Stimulated activated memory B cell treated with anti-CD40 and anti-IgM and Interleukin-4, amounts not matched to agents 10 μg/mL and 1 μg/mL and 100 μg/mL, for 72 hours (primary cell): Measurements from ENCODE around the gene CYB5D1.
"Not testable (repeated sequence)": the region's sequence is repeated elsewhere in the genome, so short reads cannot be mapped to it uniquely, and the experiment has no call there.

Experiments
- ATAC-seq: fragments of 150-1000 bp; cut with Tn5 transposase; 2 replicates; pipeline ENCODE4 v1.10.0; 2021
- H3K27ac Mint-ChIP-seq: one replicate; pipeline ENCODE4 v1.8.0; 2022; ENCODE audit warnings: mild to moderate bottlenecking, mixed read lengths
- H3K27me3 Mint-ChIP-seq: one replicate; pipeline ENCODE4 v1.8.0; 2022; ENCODE audit warnings: mixed read lengths
- H3K36me3 Mint-ChIP-seq: one replicate; pipeline ENCODE4 v1.8.0; 2022; ENCODE audit warnings: mixed read lengths
- H3K4me1 Mint-ChIP-seq: one replicate; pipeline ENCODE4 v1.8.0; 2022; ENCODE audit warnings: mixed read lengths
- H3K4me3 Mint-ChIP-seq: one replicate; pipeline ENCODE4 v1.8.0; 2022; ENCODE audit warnings: mild to moderate bottlenecking, moderate library complexity, mixed read lengths
- H3K9me3 Mint-ChIP-seq: one replicate; pipeline ENCODE4 v1.8.0; 2022; ENCODE audit warnings: mixed read lengths

Gene CYB5D1, protein sequence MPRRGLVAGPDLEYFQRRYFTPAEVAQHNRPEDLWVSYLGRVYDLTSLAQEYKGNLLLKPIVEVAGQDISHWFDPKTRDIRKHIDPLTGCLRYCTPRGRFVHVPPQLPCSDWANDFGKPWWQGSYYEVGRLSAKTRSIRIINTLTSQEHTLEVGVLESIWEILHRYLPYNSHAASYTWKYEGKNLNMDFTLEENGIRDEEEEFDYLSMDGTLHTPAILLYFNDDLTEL

DNA sequence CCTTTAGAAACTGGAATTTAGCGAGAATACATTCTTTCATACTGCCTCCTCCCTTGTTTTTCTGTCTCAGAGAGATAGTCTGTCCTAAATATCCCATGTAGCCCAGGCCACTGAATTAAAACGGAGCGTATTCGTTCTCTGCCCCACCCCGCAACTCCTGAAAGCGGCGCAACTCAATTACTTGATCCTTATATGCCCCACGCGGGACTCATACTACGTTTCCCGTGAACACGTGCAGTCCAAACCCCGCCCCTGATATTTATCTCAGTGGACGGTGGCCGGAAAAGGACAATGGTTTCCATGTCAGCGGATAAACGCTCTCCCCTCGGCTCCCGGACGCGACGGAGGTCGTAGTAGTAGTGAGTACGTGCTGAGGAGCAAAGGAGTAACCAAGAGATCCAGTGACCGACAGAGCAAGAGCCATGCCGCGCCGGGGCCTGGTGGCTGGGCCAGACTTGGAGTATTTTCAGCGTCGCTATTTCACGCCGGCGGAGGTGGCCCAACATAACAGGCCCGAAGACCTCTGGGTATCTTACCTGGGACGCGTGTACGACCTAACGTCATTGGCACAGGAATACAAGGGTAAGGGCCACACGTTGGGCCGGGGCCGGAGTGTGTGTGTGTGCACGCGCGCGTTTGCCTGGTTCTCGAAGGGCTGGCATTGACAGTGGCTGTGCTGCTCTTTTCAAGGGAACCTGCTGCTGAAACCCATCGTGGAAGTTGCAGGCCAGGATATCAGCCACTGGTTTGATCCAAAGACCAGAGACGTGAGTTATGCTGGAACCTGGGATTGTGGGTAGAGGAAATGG, at the start of gene CYB5D1:
Gene CYB5D1, plus strand, starts transcription at position 291 of the 809 bp plus-strand sequence. Its CDS starts 132 bp downstream, at position 423.
- H3K27ac Mint-ChIP-seq = no peak within 1 kb of the TSS
- H3K4me1 Mint-ChIP-seq = peaks cover 6% of the 10 kb centered on the region
- no peak within 1 kb of the TSS for H3K4me3 Mint-ChIP-seq
- no peaks in the 10 kb centered on the region for H3K27me3 Mint-ChIP-seq
- no peaks in the 10 kb centered on the region for H3K9me3 Mint-ChIP-seq
- peaks cover 16% of the 10 kb centered on the region for H3K36me3 Mint-ChIP-seq
- peak; percentile 74 for ATAC-seq

DNA sequence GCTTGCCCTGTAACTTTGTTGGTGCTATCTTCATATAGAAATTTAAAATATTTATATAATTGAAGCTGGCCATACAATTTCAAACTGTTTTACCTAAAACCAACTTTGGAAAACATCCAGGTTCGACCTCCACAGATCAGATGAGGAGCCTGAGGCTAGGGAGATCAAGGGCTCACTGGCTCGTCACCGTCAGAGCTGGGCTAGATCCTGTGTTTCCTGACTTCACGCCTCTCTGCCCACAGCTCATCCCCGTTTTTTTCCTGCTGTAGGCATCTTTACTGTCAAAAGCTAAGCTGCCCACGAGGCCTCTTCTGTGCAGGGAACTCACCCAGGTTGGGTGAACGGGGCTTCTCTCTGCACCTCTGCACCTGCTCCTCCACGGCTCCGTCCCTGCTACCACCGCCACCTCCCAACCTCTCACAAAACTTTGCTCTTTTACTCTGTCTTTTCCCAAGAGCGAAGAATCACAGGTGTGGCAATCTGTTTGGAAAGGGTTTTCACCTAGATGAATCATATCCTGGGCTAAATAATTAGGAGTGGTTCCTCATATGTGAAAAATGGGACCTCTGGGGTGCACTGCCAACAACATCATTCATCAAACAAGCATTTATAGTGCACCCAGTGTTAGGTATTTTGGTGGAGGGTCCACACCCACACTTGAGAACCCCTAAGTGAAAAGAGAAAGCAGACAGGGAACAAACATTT, 48.6 kb upstream of the CYB5D1 start:
- Mint-ChIP-seq H3K4me3 (no peak overlapping the region), H3K27me3 (peaks cover 45% of the 10 kb centered on the region), H3K4me1 (peaks cover 6% of the 10 kb centered on the region), H3K9me3 (no peaks in the 10 kb centered on the region), H3K27ac (no peak overlapping the region), H3K36me3 (no peaks in the 10 kb centered on the region)
- ATAC-seq = no peak

DNA sequence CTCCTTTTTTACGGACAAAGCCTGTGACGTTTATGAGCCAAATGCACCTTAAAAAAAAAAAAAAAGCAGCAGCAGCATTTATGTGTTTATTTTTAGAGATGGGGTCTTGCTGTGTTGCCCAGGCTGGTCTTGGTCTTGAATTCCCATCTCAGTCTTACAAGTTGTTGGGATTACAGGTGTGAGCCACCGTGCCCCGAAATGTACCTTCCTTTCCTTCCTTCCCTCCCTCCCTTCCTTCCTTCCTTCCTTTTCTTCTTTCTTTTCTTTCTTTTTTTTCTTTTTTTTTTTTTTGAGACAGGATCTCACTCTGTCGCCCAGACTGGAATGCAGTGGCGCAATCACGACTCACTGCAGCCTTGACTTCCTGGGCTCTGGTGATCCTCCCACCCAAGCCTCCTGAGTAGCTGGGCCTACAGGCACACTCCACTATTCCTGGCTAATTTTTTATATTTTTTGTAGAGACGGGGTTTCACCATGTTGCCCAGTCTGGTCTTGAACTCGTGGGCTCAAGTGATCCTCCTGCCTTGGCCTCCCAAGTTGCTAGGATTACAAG, 47.9 kb upstream of the CYB5D1 start:
- H3K4me1 Mint-ChIP-seq, H3K9me3 Mint-ChIP-seq, H3K36me3 Mint-ChIP-seq, H3K4me3 Mint-ChIP-seq, ATAC-seq, H3K27ac Mint-ChIP-seq: not testable (repeated sequence)
- H3K27me3 Mint-ChIP-seq = peaks cover 39% of the 10 kb centered on the region

DNA sequence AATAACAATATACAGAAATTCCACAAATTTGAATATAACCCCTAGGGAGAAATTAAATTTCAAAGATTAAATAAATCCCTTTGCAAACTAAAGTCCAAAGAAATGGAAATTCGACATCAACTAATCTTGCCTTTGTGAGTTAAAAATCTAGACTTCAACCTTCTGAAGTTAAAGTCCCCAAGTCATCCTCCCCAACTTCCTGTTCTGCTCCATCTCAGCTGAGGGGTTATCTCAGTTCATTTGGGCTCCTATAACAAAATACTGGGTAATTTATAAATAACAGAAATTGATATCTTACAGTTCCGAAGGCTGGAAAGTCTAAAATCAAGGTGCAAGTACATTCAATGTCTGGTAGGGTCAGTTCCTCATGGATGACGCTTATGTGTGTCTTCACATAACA, 46.6 kb upstream of the CYB5D1 start:
- Mint-ChIP-seq H3K27me3 (peaks cover 35% of the 10 kb centered on the region), H3K4me1 (peaks cover 6% of the 10 kb centered on the region), H3K36me3 (no peaks in the 10 kb centered on the region), H3K4me3 (no peak overlapping the region), H3K27ac (no peak overlapping the region), H3K9me3 (no peaks in the 10 kb centered on the region)
- no peak for ATAC-seq

DNA sequence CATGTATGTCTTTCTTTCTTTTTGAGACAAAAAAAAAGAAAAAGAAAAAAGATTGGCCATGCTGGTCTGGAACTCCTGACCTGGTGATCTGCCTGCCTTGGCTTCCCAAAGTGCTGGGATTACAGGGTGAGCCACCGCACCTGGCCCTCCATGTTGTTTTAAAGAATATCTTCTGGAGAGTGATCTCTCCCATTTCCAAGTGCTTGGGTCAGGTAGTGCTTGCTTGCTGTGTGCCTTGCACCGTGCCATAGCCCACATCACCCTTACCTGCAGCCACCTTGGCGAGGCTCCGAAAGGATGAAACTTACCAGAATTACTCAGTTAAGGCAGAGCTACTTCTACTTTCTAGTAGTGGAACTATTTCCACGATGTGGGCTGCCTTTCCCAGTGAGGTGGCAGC, 42.8 kb upstream of the CYB5D1 start:
- no peaks in the 10 kb centered on the region for H3K36me3 Mint-ChIP-seq
- no peaks in the 10 kb centered on the region for H3K4me1 Mint-ChIP-seq
- H3K9me3 Mint-ChIP-seq = no peaks in the 10 kb centered on the region

DNA sequence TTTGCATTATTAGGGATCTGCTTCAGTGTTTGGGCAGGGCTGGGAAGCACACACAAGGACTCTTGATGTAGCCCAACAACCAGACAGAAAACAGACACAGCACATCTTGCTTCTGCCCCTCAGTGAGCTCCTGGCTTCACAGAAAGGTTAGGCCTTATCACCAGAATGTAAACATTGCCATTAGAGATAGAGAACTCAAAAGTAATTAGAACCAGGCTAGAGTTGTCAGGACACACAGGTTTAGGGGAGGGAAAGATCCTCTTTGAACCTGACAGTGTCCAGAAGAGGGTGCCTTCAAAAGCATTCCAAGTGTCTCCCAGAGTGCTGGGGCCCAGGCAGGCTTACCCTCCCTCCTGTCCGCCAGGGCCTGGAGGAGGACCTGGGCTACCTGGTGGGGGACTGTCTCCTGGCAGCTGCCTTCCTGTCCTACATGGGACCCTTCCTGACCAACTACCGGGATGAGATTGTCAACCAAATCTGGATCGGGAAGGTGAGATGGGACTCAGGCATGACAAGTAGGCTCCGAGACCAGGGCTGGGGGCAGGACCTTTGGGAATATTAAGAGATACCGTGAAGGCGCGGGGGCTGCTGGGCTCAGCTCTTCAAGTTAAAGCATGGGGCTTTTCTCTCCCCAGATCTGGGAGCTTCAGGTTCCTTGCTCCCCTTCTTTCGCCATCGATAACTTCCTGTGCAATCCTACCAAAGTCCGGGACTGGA, 40.7 kb upstream of the CYB5D1 start:
- Mint-ChIP-seq H3K36me3 (no peaks in the 10 kb centered on the region), H3K4me1 (no peaks in the 10 kb centered on the region), H3K4me3 (no peak overlapping the region), H3K27ac (no peak overlapping the region), H3K27me3 (no peaks in the 10 kb centered on the region), H3K9me3 (no peaks in the 10 kb centered on the region)
- no peak for ATAC-seq

More for the DNA sequence above, 42.8 kb upstream of the CYB5D1 start:
- H3K4me3 Mint-ChIP-seq = no peak overlapping the region
- ATAC-seq = no peak
- peaks cover 7% of the 10 kb centered on the region for H3K27me3 Mint-ChIP-seq
- H3K27ac Mint-ChIP-seq = no peak overlapping the region

DNA sequence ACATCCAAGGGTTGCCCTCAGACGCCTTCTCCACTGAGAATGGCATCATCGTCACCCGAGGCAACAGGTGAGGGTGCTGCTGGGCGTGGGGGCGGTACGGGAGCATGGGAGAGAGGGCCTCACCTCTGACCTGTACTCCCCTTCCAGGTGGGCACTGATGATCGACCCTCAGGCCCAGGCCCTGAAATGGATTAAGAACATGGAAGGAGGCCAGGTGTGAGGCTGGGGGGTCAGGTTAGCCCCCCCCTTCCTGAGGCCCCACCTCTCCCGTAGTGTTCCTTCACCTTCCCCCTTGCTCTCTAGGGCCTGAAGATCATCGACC, 40.2 kb upstream of the CYB5D1 start:
- Mint-ChIP-seq H3K36me3 (no peaks in the 10 kb centered on the region), H3K4me1 (peaks cover 4% of the 10 kb centered on the region), H3K27ac (no peak overlapping the region), H3K27me3 (no peaks in the 10 kb centered on the region), H3K4me3 (no peak overlapping the region), H3K9me3 (no peaks in the 10 kb centered on the region)
- peak; percentile 34 for ATAC-seq

DNA sequence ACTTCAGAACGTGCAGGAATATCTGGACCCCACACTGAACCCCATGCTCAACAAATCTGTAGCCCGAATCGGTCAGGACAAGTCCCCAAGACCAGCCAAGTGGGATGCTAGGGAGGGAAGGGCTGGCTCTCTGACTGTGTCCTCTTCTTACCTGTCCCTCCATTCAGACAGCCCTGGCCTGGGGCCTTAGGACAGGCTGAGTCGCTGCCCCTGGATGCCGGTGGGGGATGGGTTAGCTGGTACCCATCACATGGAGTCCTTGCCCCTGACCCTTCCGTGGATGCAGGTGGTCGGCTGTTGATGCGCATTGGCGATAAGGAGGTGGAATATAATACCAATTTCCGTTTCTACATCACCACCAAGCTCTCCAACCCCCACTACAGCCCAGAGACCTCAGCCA, 39.8 kb upstream of the CYB5D1 start:
- H3K36me3 Mint-ChIP-seq = no peaks in the 10 kb centered on the region
- H3K27me3 Mint-ChIP-seq = no peaks in the 10 kb centered on the region
- no peak for ATAC-seq

DNA sequence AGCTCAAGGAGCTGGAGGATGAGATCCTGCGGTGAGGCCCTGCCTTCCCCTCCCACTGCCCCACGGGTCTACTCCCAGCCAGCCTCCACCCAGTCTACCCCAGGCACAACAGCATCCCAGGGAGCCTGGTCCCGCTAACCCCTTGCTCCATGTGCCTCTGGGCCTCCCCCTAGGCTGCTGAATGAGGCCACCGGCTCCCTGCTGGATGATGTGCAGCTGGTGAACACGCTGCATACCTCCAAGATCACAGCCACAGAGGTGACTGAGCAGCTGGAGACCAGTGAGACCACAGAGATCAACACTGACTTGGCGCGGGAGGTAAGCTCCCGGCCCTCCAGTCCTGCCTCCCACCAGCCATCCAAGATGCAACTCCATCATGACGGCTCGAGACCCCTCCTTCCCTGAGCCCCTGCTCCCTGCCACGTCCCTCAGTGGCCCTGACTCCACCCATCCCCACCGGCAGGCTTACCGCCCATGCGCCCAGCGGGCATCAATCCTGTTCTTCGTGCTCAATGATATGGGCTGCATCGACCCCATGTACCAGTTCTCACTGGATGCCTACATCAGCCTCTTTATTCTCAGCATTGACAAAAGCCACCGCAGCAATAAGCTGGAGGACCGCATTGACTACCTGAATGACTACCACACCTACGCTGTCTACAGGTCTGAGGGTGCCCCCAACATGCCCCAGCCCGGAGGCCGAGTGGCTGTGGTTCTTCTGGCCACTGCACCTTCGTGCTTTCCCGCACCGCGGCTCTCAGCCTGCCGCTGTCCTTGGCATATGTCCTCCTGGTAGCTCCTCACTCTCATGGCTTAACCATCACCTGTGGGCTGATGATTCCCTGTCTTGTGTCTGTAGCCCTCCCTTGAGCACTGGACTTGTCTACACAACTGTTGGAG, 38.8 kb upstream of the CYB5D1 start:
- no peak overlapping the region for H3K27ac Mint-ChIP-seq
- H3K9me3 Mint-ChIP-seq = no peaks in the 10 kb centered on the region
- no peak for ATAC-seq
- no peak overlapping the region for H3K4me3 Mint-ChIP-seq
- H3K27me3 Mint-ChIP-seq = peaks cover 5% of the 10 kb centered on the region
- peaks cover 6% of the 10 kb centered on the region for H3K4me1 Mint-ChIP-seq
- H3K36me3 Mint-ChIP-seq = no peaks in the 10 kb centered on the region

More for the DNA sequence above, 39.8 kb upstream of the CYB5D1 start:
- Mint-ChIP-seq H3K9me3 (no peaks in the 10 kb centered on the region), H3K27ac (no peak overlapping the region), H3K4me3 (no peak overlapping the region), H3K4me1 (peaks cover 6% of the 10 kb centered on the region)

DNA sequence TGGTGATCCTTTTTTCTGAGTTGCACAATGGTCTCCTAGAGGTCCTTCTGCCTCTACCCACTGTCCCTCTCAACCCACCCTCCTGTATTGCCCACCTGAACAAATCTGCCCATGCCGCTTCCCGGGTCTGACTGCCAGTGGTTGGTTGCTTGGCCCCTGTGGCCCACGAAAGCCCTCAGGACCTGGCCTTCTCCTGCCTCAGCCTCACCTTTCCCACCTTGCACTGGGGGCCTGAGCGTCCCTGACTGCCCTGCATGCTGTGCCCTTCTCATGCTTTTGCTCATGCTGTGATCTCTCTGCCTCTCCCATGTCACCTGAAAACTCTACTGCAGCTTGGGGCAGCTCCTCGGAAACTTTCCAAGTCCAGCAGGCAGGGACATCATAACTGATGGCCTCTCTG, 37.6 kb upstream of the CYB5D1 start:
- Mint-ChIP-seq H3K27me3 (peaks cover 14% of the 10 kb centered on the region), H3K4me3 (no peak overlapping the region), H3K9me3 (no peaks in the 10 kb centered on the region), H3K36me3 (no peaks in the 10 kb centered on the region), H3K27ac (no peak overlapping the region), H3K4me1 (peaks cover 6% of the 10 kb centered on the region)
- no peak for ATAC-seq

DNA sequence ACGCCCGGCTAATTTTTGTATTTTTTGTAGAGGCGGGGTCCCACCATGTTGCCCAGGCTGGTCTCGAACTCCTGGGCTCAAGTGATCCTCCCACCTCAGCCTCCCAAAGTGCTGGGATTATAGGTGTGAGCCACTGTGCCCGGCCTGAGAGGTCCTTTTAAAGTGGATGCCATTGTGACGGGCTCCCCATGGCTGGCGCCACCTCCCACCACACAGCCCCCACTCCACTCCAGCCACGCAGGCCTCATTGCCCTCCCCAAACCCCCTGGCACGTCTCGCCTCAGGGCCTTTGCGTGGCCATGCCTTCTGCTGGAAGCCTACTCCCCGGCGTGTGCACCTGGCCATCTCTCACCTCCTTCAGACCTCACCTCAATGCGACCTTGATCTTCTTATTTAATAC, 35.7 kb upstream of the CYB5D1 start:
- no peak overlapping the region for H3K27ac Mint-ChIP-seq
- no peak overlapping the region for H3K4me3 Mint-ChIP-seq
- H3K27me3 Mint-ChIP-seq = peaks cover 14% of the 10 kb centered on the region
- no peaks in the 10 kb centered on the region for H3K9me3 Mint-ChIP-seq
- no peak for ATAC-seq
- H3K36me3 Mint-ChIP-seq = no peaks in the 10 kb centered on the region
- H3K4me1 Mint-ChIP-seq = peaks cover 6% of the 10 kb centered on the region

DNA sequence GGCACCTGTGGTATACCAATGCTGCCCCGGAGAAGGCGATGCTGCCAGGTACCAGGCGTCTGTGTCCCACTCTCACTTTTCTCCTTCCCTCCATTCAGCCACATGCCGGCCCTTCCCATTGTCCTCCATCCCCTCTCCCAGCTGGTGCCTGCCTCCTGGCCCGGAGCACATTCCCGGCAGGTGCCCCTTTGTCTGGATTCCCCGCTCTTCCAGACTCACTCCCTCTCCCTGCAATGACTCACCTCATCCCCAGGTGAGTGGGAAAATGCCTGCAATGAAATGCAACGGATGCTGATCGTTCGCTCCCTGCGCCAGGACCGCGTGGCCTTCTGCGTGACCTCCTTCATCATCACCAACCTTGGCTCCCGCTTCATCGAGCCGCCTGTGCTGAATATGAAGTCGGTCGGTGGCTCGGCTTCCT, 34.2 kb upstream of the CYB5D1 start:
- no peak for ATAC-seq
- H3K36me3 Mint-ChIP-seq = no peaks in the 10 kb centered on the region
- H3K9me3 Mint-ChIP-seq = no peaks in the 10 kb centered on the region
- no peak overlapping the region for H3K27ac Mint-ChIP-seq
- H3K27me3 Mint-ChIP-seq = peaks cover 14% of the 10 kb centered on the region
- no peak overlapping the region for H3K4me3 Mint-ChIP-seq
- H3K4me1 Mint-ChIP-seq = peaks cover 6% of the 10 kb centered on the region

DNA sequence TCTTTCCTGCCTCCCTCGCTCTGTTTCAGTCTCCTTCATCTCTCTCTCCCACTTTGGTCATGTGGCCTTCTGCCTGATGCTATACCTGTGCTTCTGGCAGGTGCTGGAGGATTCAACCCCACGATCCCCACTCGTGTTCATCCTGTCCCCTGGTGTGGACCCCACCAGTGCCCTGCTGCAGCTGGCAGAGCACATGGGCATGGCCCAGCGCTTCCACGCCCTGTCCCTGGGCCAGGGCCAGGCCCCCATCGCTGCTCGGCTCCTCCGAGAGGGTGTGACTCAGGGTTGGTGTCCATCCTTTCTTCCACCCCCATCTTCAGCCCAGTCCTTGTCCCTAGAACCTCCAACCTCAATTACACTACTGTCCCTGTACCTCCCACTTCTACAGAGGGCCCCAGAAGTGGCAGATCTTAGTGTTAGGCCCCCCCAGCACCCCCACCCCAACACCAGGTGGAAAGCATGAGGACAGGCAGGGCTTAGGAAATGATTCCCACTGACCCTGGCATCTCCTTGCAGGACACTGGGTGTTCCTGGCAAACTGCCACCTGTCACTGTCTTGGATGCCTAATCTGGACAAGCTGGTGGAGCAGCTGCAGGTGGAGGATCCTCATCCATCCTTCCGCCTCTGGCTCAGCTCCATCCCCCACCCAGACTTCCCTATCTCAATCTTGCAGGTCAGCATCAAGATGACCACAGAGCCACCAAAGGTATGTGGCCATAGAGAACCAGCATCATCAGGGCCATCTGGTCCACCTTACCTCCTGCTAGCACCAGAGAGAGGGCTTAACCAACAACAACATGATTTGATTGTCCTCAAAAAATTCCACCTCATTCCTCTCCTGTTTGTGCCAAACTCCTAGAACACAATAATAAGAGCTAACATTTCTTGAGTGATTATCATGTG, 33.5 kb upstream of the CYB5D1 start:
- no peak overlapping the region for H3K27ac Mint-ChIP-seq
- H3K9me3 Mint-ChIP-seq = no peaks in the 10 kb centered on the region
- H3K27me3 Mint-ChIP-seq = peaks cover 14% of the 10 kb centered on the region
- H3K36me3 Mint-ChIP-seq = no peaks in the 10 kb centered on the region
- H3K4me1 Mint-ChIP-seq = peaks cover 6% of the 10 kb centered on the region
- no peak overlapping the region for H3K4me3 Mint-ChIP-seq
- ATAC-seq = no peak
